HEK293 (cell line): ENCODE measurements around the gene C1orf198.

Source experiments
- CTCF ChIA-PET: fragments of 350-600 bp; formaldehyde crosslinking; extraction: SDS; loops from one replicate; lab custom pipeline; 2021; ENCODE audit warnings: antibody characterized with exemption; lab: Yijun Ruan, JAX
- POLR2A ChIA-PET: fragments of 300-600 bp; formaldehyde crosslinking; extraction: SDS; loops from one replicate; lab custom pipeline; 2020; ENCODE audit warnings: antibody characterized with exemption, inconsistent platforms; lab: Yijun Ruan, JAX
- H3K27ac ChIP-seq: fragments of 200-500 bp; sonication (Bioruptor generic); 2 replicates; pipeline ENCODE4 v1.5.1; 2014; ENCODE audit warnings: low read depth, low read length, control low read depth, inconsistent platforms; ENCODE audit errors: extremely low read depth
- H3K36me3 ChIP-seq, 2 experiments: fragments of 200-500 bp in 1 of 2; sonication (Bioruptor generic) in 1 of 2; 1 replicate in 1 of 2; 2 replicates in 1 of 2; pipeline ENCODE4 v1.5.1; 2014 to 2017; ENCODE audit warnings: inconsistent platforms in 2 of 2, low read length in 2 of 2; ENCODE audit not compliant: control insufficient read depth in 2 of 2, insufficient read depth in 1 of 2
- H3K4me1 ChIP-seq: fragments of 200-500 bp; sonication (Bioruptor generic); 2 replicates; pipeline ENCODE4 v1.5.1; 2014; ENCODE audit warnings: mild to moderate bottlenecking, low read length, inconsistent platforms; ENCODE audit not compliant: control insufficient read depth, insufficient read depth
- H3K4me3 ChIP-seq: 2 replicates; pipeline ENCODE4 v1.5.1; 2011; ENCODE audit warnings: low read depth, mild to moderate bottlenecking, control low read depth, low read length, moderate library complexity
- H3K9me3 ChIP-seq: fragments of 200-500 bp; sonication (Bioruptor generic); 2 replicates; pipeline ENCODE4 v1.5.1; 2014; ENCODE audit warnings: low read depth, low read length, inconsistent platforms; ENCODE audit not compliant: control insufficient read depth, insufficient read depth
- CTCF ChIP-seq: fragments of 450-650 bp; formaldehyde crosslinking; IDR thresholded peaks from 2 replicates; pipeline ENCODE4 v1.5.1; 2016; ENCODE audit warnings: missing biosample characterization, missing genetic modification characterization
- HIC1 ChIP-seq: fragments of 450-650 bp; formaldehyde crosslinking; IDR thresholded peaks from 2 replicates; pipeline ENCODE4 v1.5.1; 2016; ENCODE audit warnings: missing biosample characterization, missing genetic modification characterization
- HOXA7 ChIP-seq: sonication (generic); formaldehyde crosslinking; IDR thresholded peaks from 2 replicates; pipeline ENCODE4 v1.8.1; 2022; ENCODE audit warnings: missing genetic modification reagents, borderline replicate concordance
- IKZF3 ChIP-seq: fragments of 450-650 bp; IDR thresholded peaks from 2 replicates; pipeline ENCODE4 v1.5.0; 2018; ENCODE audit warnings: missing biosample characterization, mild to moderate bottlenecking, missing genetic modification characterization, moderate library complexity
- KLF17 ChIP-seq: fragments of 450-650 bp; formaldehyde crosslinking; IDR thresholded peaks from 2 replicates; pipeline ENCODE4 v1.5.1; 2016; ENCODE audit warnings: missing biosample characterization, missing genetic modification characterization
- PATZ1 ChIP-seq: fragments of 450-650 bp; formaldehyde crosslinking; IDR thresholded peaks from 2 replicates; pipeline ENCODE4 v1.5.1; 2016; ENCODE audit warnings: missing biosample characterization, missing genetic modification characterization
- SCRT2 ChIP-seq: fragments of 450-650 bp; formaldehyde crosslinking; IDR thresholded peaks from 2 replicates; pipeline ENCODE4 v1.5.1; 2016; ENCODE audit warnings: missing biosample characterization, missing genetic modification characterization
- SETDB1 ChIP-seq: IDR thresholded peaks from one replicate; pipeline ENCODE4 v1.6.1; 2017; ENCODE audit warnings: mild to moderate bottlenecking, low read length, moderate library complexity, mixed read lengths; ENCODE audit not compliant: insufficient read length
- YY1 ChIP-seq: fragments of 450-650 bp; formaldehyde crosslinking; IDR thresholded peaks from 2 replicates; pipeline ENCODE4 v1.5.1; 2018; ENCODE audit warnings: missing biosample characterization, missing genetic modification characterization
- ZFHX2 ChIP-seq: fragments of 450-650 bp; formaldehyde crosslinking; conservative IDR thresholded peaks from 2 replicates; pipeline ENCODE4 v1.5.1; 2016; ENCODE audit warnings: missing biosample characterization, missing genetic modification characterization
- ZFP37 ChIP-seq: fragments of 450-650 bp; formaldehyde crosslinking; IDR thresholded peaks from 2 replicates; pipeline ENCODE4 v1.5.1; 2016; ENCODE audit warnings: missing biosample characterization, missing genetic modification characterization
- ZNF169 ChIP-seq: fragments of 450-650 bp; formaldehyde crosslinking; IDR thresholded peaks from 2 replicates; pipeline ENCODE4 v1.5.1; 2016; ENCODE audit warnings: missing biosample characterization, missing genetic modification characterization
- ZNF223 ChIP-seq: fragments of 450-650 bp; formaldehyde crosslinking; IDR thresholded peaks from 2 replicates; pipeline ENCODE4 v1.5.1; 2016; ENCODE audit warnings: missing biosample characterization, missing genetic modification characterization
- ZNF391 ChIP-seq: fragments of 450-650 bp; formaldehyde crosslinking; IDR thresholded peaks from 2 replicates; pipeline ENCODE4 v1.5.1; 2016; ENCODE audit warnings: low read depth, missing biosample characterization, missing genetic modification characterization, borderline replicate concordance
- ZNF654 ChIP-seq: fragments of 450-650 bp; formaldehyde crosslinking; IDR thresholded peaks from 2 replicates; pipeline ENCODE4 v1.5.1; 2016; ENCODE audit warnings: low read depth, missing biosample characterization, missing genetic modification characterization
- ZNF660 ChIP-seq: fragments of 450-650 bp; IDR thresholded peaks from 2 replicates; pipeline ENCODE4 v1.5.1; 2018; ENCODE audit warnings: missing biosample characterization, mild to moderate bottlenecking, missing genetic modification characterization
- ZNF670 ChIP-seq: fragments of 450-650 bp; formaldehyde crosslinking; IDR thresholded peaks from 2 replicates; pipeline ENCODE4 v1.5.1; 2016; ENCODE audit warnings: missing biosample characterization, missing genetic modification characterization, low read depth
- ZNF776 ChIP-seq: fragments of 450-650 bp; formaldehyde crosslinking; IDR thresholded peaks from 2 replicates; pipeline ENCODE4 v1.5.0; 2017; ENCODE audit warnings: missing biosample characterization, missing genetic modification characterization, borderline replicate concordance
- ZNF830 ChIP-seq: fragments of 450-650 bp; IDR thresholded peaks from 2 replicates; pipeline ENCODE4 v1.5.0; 2018; ENCODE audit warnings: missing biosample characterization, missing genetic modification characterization, low read depth, mild to moderate bottlenecking, moderate library complexity
- ZSCAN30 ChIP-seq: fragments of 450-650 bp; IDR thresholded peaks from 2 replicates; pipeline ENCODE4 v1.5.1; 2018; ENCODE audit warnings: missing biosample characterization, mild to moderate bottlenecking, missing genetic modification characterization, moderate library complexity

The C1orf198 gene

GRCh38 chr1:230812568-230812967 is 55.8 kb downstream of the C1orf198 start:
- TF ChIP-seq ZNF391 (tag by site-specific recombination): no peak
- peak; percentile 71 for TF ChIP-seq SETDB1
- ChIA-PET POLR2A (no interaction called here), CTCF (no interaction called here)
- H3K4me1 ChIP-seq: no peaks in the 10 kb centered on the region
- no peak overlapping the region for H3K27ac ChIP-seq
- no peaks in the 10 kb centered on the region for H3K9me3 ChIP-seq
- no peak overlapping the region for H3K4me3 ChIP-seq
- no peaks in the 10 kb centered on the region for H3K36me3 ChIP-seq

GRCh38 chr1:230809256-230809990 is 58.9 kb downstream of the C1orf198 start:
- Histone ChIP-seq H3K9me3 (no peaks in the 10 kb centered on the region), H3K27ac (no peak overlapping the region), H3K36me3 (no peaks in the 10 kb centered on the region), H3K4me3 (no peak overlapping the region)
- POLR2A ChIA-PET: interaction anchor here (0.6 kb wide), 1 partner anchor 8 kb away, joined by 3 read pairs; no protein-coding TSS in a partner anchor
- TF ChIP-seq ZFHX2 (tag by site-specific recombination): no peak
- TF ChIP-seq PATZ1 (tag by site-specific recombination): no peak
- TF ChIP-seq KLF17 (tag by site-specific recombination): no peak
- no peak for TF ChIP-seq HIC1 (tag by site-specific recombination)
- TF ChIP-seq ZNF169 (tag by site-specific recombination): no peak
- TF ChIP-seq ZFP37 (tag by site-specific recombination): no peak
- TF ChIP-seq ZSCAN30 (tag by site-specific recombination): no peak
- no peak for TF ChIP-seq ZNF660 (tag by site-specific recombination)
- TF ChIP-seq SCRT2 (tag by site-specific recombination): no peak
- TF ChIP-seq, all 188 proteins: peak for 0
- H3K4me1 ChIP-seq: no peaks in the 10 kb centered on the region
- CTCF ChIA-PET: interaction anchor here (1.1 kb wide), 1 partner anchor 11 kb away, joined by 4 read pairs; no protein-coding TSS in a partner anchor

- TF ChIP-seq YY1 (tag by site-specific recombination) (no peak), ZNF654 (tag by site-specific recombination) (no peak), ZNF670 (tag by site-specific recombination) (no peak), ZNF776 (tag by site-specific recombination) (no peak), HOXA7 (CRISPR knock-in tag) (no peak), ZNF830 (tag by site-specific recombination) (no peak), CTCF (tag by site-specific recombination) (no peak), IKZF3 (no peak), ZNF223 (tag by site-specific recombination) (no peak)
- CTCF ChIA-PET: interaction anchor here (0.7 to 2.7 kb wide), 4 partner anchors 11 to 170 kb away, joined by 3 to 19 read pairs (median 3); partner anchors contain the start of gene TTC13
- POLR2A ChIA-PET: no interaction called here
- Histone ChIP-seq H3K9me3 (no peaks in the 10 kb centered on the region), H3K27ac (no peak overlapping the region), H3K4me3 (no peak overlapping the region), H3K36me3 (no peaks in the 10 kb centered on the region), H3K4me1 (no peaks in the 10 kb centered on the region)
Observed at GRCh38 chr1:230808281-230808872, 59.9 kb downstream of the C1orf198 start.
